GM19240 (cell line): Measurements from ENCODE around the gene CCDC9B.

Source experiments
- DNase-seq: peaks from one replicate; pipeline ENCODE4 v3.0.0; 2011; ENCODE audit warnings: low spot score; ENCODE audit not compliant: insufficient read length

Gene CCDC9B

GRCh38 chr15:40331026-40331425, 9.7 kb downstream of the CCDC9B start:
- DNase-seq = no peak

GRCh38 chr15:40330368-40330836, 10.3 kb downstream of the CCDC9B start:
- no peak for DNase-seq

GRCh38 chr15:40329804-40330203, 10.9 kb downstream of the CCDC9B start:
- no peak for DNase-seq

- DNase-seq = no peak
Observed at GRCh38 chr15:40328751-40329150, 12.0 kb downstream of the CCDC9B start.

GRCh38 chr15:40328176-40328575, 12.6 kb downstream of the CCDC9B start:
- no peak for DNase-seq

- DNase-seq = no peak
Observed at GRCh38 chr15:40327457-40327856, 13.3 kb downstream of the CCDC9B start.

- no peak for DNase-seq
Observed at GRCh38 chr15:40325700-40326099, 15.0 kb downstream of the CCDC9B start.

GRCh38 chr15:40325188-40325587, 15.6 kb downstream of the CCDC9B start:
- no peak for DNase-seq

GRCh38 chr15:40323953-40324937, 16.5 kb downstream of the CCDC9B start:
- DNase-seq = no peak

- peak; percentile 96 for DNase-seq
Observed at GRCh38 chr15:40323239-40323952, 17.3 kb downstream of the CCDC9B start, which contains the start of gene INAFM2. TSS of gene INAFM2 (plus strand) at chr15:40323692. CDS start at chr15:40324056, 364 bp downstream.

- no peak for DNase-seq
Observed at GRCh38 chr15:40322531-40323238, 18.1 kb downstream of the CCDC9B start.

GRCh38 chr15:40320931-40321371, 19.8 kb downstream of the CCDC9B start:
- DNase-seq = peak; percentile 60

GRCh38 chr15:40320409-40320808, 20.3 kb downstream of the CCDC9B start:
- no peak for DNase-seq

GRCh38 chr15:40317580-40317979, 23.2 kb downstream of the CCDC9B start:
- DNase-seq = no peak

GRCh38 chr15:40316931-40317330, 23.8 kb downstream of the CCDC9B start:
- no peak for DNase-seq

GRCh38 chr15:40314723-40315276, 25.9 kb downstream of the CCDC9B start:
- DNase-seq = no peak

GRCh38 chr15:40313531-40314398, 27.0 kb downstream of the CCDC9B start:
- no peak for DNase-seq

- no peak for DNase-seq
Observed at GRCh38 chr15:40312370-40313158, 28.2 kb downstream of the CCDC9B start.

GRCh38 chr15:40310993-40311392, 29.7 kb downstream of the CCDC9B start:
- no peak for DNase-seq
